Spleen (tissue), 3 donors: ENCODE measurements around the gene IGF2.

Experiments used
- POLR2A ChIP-seq, 3 donors: fragments of 450-650 bp; IDR thresholded peaks; one replicate each; pipeline ENCODE4 v1.5.1; 2017; ENCODE audit warnings: antibody characterized with exemption in 3 of 3, mild to moderate bottlenecking in 1 of 3
- POLR2AphosphoS5 ChIP-seq, 3 donors: sonication (generic); formaldehyde crosslinking; IDR thresholded peaks; one replicate each; pipeline ENCODE4 v1.5.1; 2017; ENCODE audit warnings: antibody characterized with exemption in 3 of 3

GRCh38 chr11:2136209-2136951 lies 2.8 kb downstream of the IGF2 start:
- TF ChIP-seq POLR2A (IDR thresholded peaks at IDR 0.05) (no peak), POLR2AphosphoS5 (IDR thresholded peaks at IDR 0.05) (no peak)
